ENCODE results near the gene GBF1.

DNA sequence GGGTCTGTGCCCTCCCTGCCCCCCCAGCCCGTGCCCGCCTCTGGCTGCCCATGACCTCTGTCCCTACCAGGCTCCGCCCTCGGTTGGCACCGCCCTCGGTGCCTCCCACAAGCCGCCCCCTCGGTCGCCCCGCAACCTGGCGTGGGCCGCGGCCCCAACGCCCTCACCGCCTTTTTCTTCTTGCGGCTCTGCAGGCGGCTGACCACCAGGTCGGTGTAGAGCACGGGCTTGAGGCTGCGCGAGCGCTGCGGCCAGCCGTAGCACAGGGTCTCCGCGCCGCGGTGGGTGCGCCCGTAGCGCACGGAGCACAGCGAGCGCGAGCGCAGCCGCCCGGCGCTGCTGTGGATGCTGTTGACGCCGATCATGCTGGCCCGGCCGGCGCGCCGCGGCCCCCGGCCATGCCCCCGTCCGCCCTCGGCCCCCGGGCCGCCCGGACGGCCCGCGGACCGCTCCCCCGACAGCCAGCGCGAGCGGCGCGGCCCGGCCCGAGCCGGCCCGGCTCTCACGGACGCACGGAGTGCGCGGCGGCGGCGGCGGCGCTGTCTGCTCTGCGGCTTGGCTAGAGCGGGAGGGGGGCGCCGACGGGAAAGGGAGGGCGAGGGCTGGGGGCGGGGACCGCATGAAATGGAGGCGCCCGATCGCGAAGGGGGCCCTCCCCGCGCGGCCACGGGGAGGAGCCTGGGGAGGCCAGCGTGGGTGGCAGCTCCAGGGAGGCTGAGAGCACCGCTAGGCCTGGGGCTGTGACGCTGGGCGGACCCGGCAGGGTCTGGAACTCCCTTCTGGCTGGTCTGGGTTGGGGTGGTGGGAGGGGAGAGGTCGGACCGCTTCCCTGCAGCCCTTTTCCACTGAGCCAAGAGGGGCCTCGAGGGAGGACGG is 163.6 kb downstream of the GBF1 start:
- TF ChIP-seq EZH2 (IDR thresholded peaks at IDR 0.05), result no peak
- TF ChIP-seq POLR2AphosphoS5 (IDR thresholded peaks at IDR 0.05; ENCODE audit: borderline replicate concordance, low read depth, low read length), result no peak
